ENCODE results near the gene UBLCP1. TPM values are rescaled to one million over a fixed set of nuclear protein-coding genes. Genes with fewer than 3 reads are reported as not detected.

Gene UBLCP1
- total RNA-seq: 33.8 and 35.7 TPM in 2 replicates
- long read RNA-seq, transcript UBLCP1-201 (11 exons, 2,392 nt): major isoform, 174 of 181 reads
- long read RNA-seq, partial matches to known transcripts: 4 of 181 reads
- long read RNA-seq, other reads (novel, unspliced or antisense): 3 of 181 reads

GRCh38 chr5:159262859-159263568, at the start of gene UBLCP1:
TSS of gene UBLCP1 (plus strand) at chr5:159263290. CDS start at chr5:159268916, 5,626 bp downstream.
- Mint-ChIP-seq H3K27me3 (ENCODE audit: unreplicated experiment) (peaks cover 25% of the 10 kb centered on the region), H3K36me3 (ENCODE audit: unreplicated experiment) (no peaks in the 10 kb centered on the region), H3K4me1 (ENCODE audit: unreplicated experiment) (peaks cover 15% of the 10 kb centered on the region), H3K27ac (ENCODE audit: unreplicated experiment) (peak within 1 kb of the TSS; percentile 97), H3K4me3 (ENCODE audit: unreplicated experiment) (peak within 1 kb of the TSS; percentile 98), H3K9me3 (ENCODE audit: unreplicated experiment) (no peaks in the 10 kb centered on the region)
- DNase-seq (ENCODE audit: extremely low spot score, unreplicated experiment): peak; percentile 88
- TF ChIP-seq CTCF (IDR thresholded peaks at IDR 0.05): no peak

- DNase-seq (ENCODE audit: extremely low spot score, unreplicated experiment): no peak
- peaks cover 15% of the 10 kb centered on the region for H3K4me1 Mint-ChIP-seq (ENCODE audit: unreplicated experiment)
- no peaks in the 10 kb centered on the region for H3K9me3 Mint-ChIP-seq (ENCODE audit: unreplicated experiment)
- no peak overlapping the region for H3K4me3 Mint-ChIP-seq (ENCODE audit: unreplicated experiment)
- H3K27ac Mint-ChIP-seq (ENCODE audit: unreplicated experiment): no peak overlapping the region
- TF ChIP-seq CTCF (IDR thresholded peaks at IDR 0.05): no peak
- no peaks in the 10 kb centered on the region for H3K27me3 Mint-ChIP-seq (ENCODE audit: unreplicated experiment)
- no peaks in the 10 kb centered on the region for H3K36me3 Mint-ChIP-seq (ENCODE audit: unreplicated experiment)
Observed at GRCh38 chr5:159214486-159215271, 48.4 kb upstream of the UBLCP1 start.

- Mint-ChIP-seq H3K36me3 (ENCODE audit: unreplicated experiment) (no peaks in the 10 kb centered on the region), H3K27me3 (ENCODE audit: unreplicated experiment) (no peaks in the 10 kb centered on the region), H3K27ac (ENCODE audit: unreplicated experiment) (no peak overlapping the region), H3K9me3 (ENCODE audit: unreplicated experiment) (no peaks in the 10 kb centered on the region), H3K4me1 (ENCODE audit: unreplicated experiment) (peaks cover 11% of the 10 kb centered on the region), H3K4me3 (ENCODE audit: unreplicated experiment) (no peak overlapping the region)
- TF ChIP-seq CTCF (IDR thresholded peaks at IDR 0.05): no peak
- DNase-seq (ENCODE audit: extremely low spot score, unreplicated experiment): no peak
Observed at GRCh38 chr5:159215886-159216285, 47.2 kb upstream of the UBLCP1 start.

- TF ChIP-seq CTCF (IDR thresholded peaks at IDR 0.05): peak; percentile 16
- DNase-seq (ENCODE audit: extremely low spot score, unreplicated experiment): no peak
- Mint-ChIP-seq H3K27me3 (ENCODE audit: unreplicated experiment) (no peaks in the 10 kb centered on the region), H3K36me3 (ENCODE audit: unreplicated experiment) (no peaks in the 10 kb centered on the region), H3K4me3 (ENCODE audit: unreplicated experiment) (no peak overlapping the region), H3K9me3 (ENCODE audit: unreplicated experiment) (no peaks in the 10 kb centered on the region), H3K27ac (ENCODE audit: unreplicated experiment) (no peak overlapping the region), H3K4me1 (ENCODE audit: unreplicated experiment) (peaks cover 11% of the 10 kb centered on the region)
Observed at GRCh38 chr5:159216454-159216853, 46.6 kb upstream of the UBLCP1 start.

- no peak overlapping the region for H3K27ac Mint-ChIP-seq (ENCODE audit: unreplicated experiment)
- H3K4me1 Mint-ChIP-seq (ENCODE audit: unreplicated experiment): peaks cover 11% of the 10 kb centered on the region
- no peaks in the 10 kb centered on the region for H3K9me3 Mint-ChIP-seq (ENCODE audit: unreplicated experiment)
- no peak for DNase-seq (ENCODE audit: extremely low spot score, unreplicated experiment)
- no peak for TF ChIP-seq CTCF (IDR thresholded peaks at IDR 0.05)
- H3K36me3 Mint-ChIP-seq (ENCODE audit: unreplicated experiment): no peaks in the 10 kb centered on the region
- no peaks in the 10 kb centered on the region for H3K27me3 Mint-ChIP-seq (ENCODE audit: unreplicated experiment)
- no peak overlapping the region for H3K4me3 Mint-ChIP-seq (ENCODE audit: unreplicated experiment)
Observed at GRCh38 chr5:159217236-159217635, 45.9 kb upstream of the UBLCP1 start.
